GM19035 (cell line): ENCODE results near the gene OCSTAMP.

Experiments used
- ATAC-seq: cut with Tn5 transposase; IDR thresholded peaks from one replicate; pipeline ENCODE4 v1.9.1; 2021; ENCODE audit not compliant: unreplicated experiment

The OCSTAMP gene

GRCh38 chr20:46550461-46550860, at the start of gene OCSTAMP:
OCSTAMP (minus strand) TSS chr20:46550654; CDS start chr20:46550560, 94 bp downstream.
- no peak for ATAC-seq

- ATAC-seq, result no peak
Measured at GRCh38 chr20:46599227-46599987, 49.0 kb upstream of the OCSTAMP start.

GRCh38 chr20:46595933-46596332, 45.5 kb upstream of the OCSTAMP start:
- no peak for ATAC-seq

- ATAC-seq, result no peak
Measured at GRCh38 chr20:46594725-46595124, 44.3 kb upstream of the OCSTAMP start.

- ATAC-seq, result no peak
Measured at GRCh38 chr20:46592580-46593362, 42.3 kb upstream of the OCSTAMP start.

GRCh38 chr20:46590443-46590842, 40.0 kb upstream of the OCSTAMP start:
- ATAC-seq, result no peak

GRCh38 chr20:46588532-46589511, 38.4 kb upstream of the OCSTAMP start:
- ATAC-seq, result no peak

- no peak for ATAC-seq
Measured at GRCh38 chr20:46587986-46588385, 37.5 kb upstream of the OCSTAMP start.

GRCh38 chr20:46586724-46587123, 36.3 kb upstream of the OCSTAMP start:
- no peak for ATAC-seq

- ATAC-seq, result no peak
Measured at GRCh38 chr20:46584508-46584907, 34.1 kb upstream of the OCSTAMP start.

GRCh38 chr20:46583411-46584214, 33.2 kb upstream of the OCSTAMP start:
- no peak for ATAC-seq

GRCh38 chr20:46582648-46583047, 32.2 kb upstream of the OCSTAMP start:
- ATAC-seq, result no peak

- ATAC-seq, result no peak
Measured at GRCh38 chr20:46581391-46581790, 30.9 kb upstream of the OCSTAMP start.

GRCh38 chr20:46580613-46581205, 30.3 kb upstream of the OCSTAMP start:
- no peak for ATAC-seq

GRCh38 chr20:46578745-46579144, 28.3 kb upstream of the OCSTAMP start:
- ATAC-seq, result no peak

GRCh38 chr20:46576774-46577395, 26.4 kb upstream of the OCSTAMP start:
- ATAC-seq, result no peak

- no peak for ATAC-seq
Measured at GRCh38 chr20:46575937-46576461, 25.5 kb upstream of the OCSTAMP start.

GRCh38 chr20:46575394-46575793, 24.9 kb upstream of the OCSTAMP start:
- no peak for ATAC-seq
